Neural progenitor cell (in vitro differentiated cells): ENCODE results near the gene FAM83F.

Experiments used
- CTCF ChIP-seq: fragments of 200-600 bp; sonication (generic); IDR thresholded peaks from 2 replicates; pipeline ENCODE4 v1.5.1; 2017; ENCODE audit warnings: antibody characterized with exemption, mild to moderate bottlenecking
- EZH2 ChIP-seq: fragments of 200-600 bp; sonication (generic); IDR thresholded peaks from 2 replicates; pipeline ENCODE4 v1.6.1; 2017; ENCODE audit warnings: antibody characterized with exemption, mild to moderate bottlenecking, moderate library complexity

DNA sequence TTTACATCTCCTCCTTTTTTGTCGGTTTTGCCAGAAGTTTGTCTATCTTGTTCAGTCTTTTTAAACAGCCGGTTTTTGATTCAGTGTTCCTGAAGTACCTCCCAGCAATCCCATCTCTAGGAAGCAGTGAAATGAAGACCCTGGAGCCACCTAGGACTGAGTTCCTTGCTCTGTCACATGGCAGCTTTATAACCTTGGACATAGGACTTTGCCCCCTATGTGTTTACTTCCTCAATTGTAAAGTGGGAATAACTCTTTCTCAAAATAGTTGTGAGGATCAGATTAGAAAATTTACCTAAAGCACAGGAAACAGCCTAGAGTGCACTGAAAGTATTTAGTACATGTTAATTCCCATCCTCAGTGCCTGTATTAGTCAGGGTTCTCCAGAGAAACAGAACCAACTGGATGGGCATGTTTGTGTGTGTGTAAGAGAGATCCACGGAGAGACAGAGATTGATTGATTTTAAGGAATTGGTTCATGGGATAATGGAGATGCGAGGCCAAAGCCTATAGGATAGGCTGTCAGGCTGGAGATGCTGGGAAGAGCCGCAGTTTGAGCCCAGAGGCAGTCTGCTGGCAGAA, 20.0 kb downstream of the FAM83F start:
- TF ChIP-seq CTCF = no peak
- TF ChIP-seq EZH2 = no peak
